Measurements from ENCODE around the gene NAP1L4.
"Not testable (repeated sequence)": the region's sequence is repeated elsewhere in the genome, so short reads cannot be mapped to it uniquely, and the experiment has no call there.

Gene NAP1L4

GRCh38 chr11:2908130-2908529 lies 84.0 kb downstream of the NAP1L4 start:
- no peak overlapping the region for H3K4me3 ChIP-seq (ENCODE audit: low read depth, low read length)
- no peak for TF ChIP-seq CTCF (IDR thresholded peaks at IDR 0.05; ENCODE audit: low read depth, low read length)

GRCh38 chr11:2905299-2905698 lies 86.8 kb downstream of the NAP1L4 start:
- not testable (repeated sequence) for H3K4me3 ChIP-seq (ENCODE audit: low read depth, low read length)

DNA sequence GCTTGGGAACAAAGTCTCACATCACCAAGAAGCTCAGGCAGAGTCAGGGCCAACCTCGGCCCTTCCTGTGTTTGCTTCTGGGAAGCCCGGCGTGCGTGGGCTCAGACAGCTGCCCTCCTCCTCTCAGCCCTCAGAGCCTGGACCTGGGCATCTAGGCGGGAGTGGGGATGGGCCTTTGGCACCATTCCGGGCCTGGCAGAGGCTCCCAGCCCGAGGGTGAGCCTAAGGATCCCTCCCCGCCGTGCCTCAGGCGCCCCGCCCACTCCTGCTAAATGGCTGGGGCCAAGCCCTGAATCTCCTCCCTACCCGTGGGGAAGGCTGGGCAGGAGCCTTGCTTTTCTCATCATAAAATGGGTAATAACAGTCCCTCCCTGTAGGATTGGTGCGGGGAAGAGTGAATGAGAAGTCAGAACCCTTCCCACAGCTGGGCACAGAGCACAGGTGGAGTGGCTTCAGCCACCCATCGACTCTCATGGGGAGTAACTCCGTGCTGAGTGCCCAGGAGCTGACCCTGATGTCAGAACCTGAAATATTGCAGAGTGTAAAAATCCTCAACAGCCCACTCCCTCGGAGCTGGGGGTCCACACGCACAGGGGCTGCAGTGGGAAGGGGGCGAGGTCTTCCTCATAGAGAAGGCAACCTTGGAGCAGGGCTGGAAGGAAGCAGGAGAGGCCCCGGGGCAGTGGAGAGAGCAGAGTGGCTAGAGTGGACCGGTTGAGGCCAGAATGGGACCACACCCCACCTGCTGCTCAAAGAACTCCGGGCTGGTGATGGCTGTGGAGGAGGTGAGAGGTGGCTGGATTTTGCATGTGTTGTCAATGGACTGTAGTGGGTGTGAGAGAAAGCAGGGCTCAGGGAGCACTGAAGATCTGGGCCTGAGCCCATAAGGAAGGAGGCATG lies 87.7 kb downstream of the NAP1L4 start:
- no peak for TF ChIP-seq CTCF (IDR thresholded peaks at IDR 0.05; ENCODE audit: low read depth, low read length)
- no peak overlapping the region for H3K4me3 ChIP-seq (ENCODE audit: low read depth, low read length)

GRCh38 chr11:2903672-2904011 lies 88.5 kb downstream of the NAP1L4 start:
- H3K4me3 ChIP-seq (ENCODE audit: low read depth, low read length), result no peak overlapping the region

DNA sequence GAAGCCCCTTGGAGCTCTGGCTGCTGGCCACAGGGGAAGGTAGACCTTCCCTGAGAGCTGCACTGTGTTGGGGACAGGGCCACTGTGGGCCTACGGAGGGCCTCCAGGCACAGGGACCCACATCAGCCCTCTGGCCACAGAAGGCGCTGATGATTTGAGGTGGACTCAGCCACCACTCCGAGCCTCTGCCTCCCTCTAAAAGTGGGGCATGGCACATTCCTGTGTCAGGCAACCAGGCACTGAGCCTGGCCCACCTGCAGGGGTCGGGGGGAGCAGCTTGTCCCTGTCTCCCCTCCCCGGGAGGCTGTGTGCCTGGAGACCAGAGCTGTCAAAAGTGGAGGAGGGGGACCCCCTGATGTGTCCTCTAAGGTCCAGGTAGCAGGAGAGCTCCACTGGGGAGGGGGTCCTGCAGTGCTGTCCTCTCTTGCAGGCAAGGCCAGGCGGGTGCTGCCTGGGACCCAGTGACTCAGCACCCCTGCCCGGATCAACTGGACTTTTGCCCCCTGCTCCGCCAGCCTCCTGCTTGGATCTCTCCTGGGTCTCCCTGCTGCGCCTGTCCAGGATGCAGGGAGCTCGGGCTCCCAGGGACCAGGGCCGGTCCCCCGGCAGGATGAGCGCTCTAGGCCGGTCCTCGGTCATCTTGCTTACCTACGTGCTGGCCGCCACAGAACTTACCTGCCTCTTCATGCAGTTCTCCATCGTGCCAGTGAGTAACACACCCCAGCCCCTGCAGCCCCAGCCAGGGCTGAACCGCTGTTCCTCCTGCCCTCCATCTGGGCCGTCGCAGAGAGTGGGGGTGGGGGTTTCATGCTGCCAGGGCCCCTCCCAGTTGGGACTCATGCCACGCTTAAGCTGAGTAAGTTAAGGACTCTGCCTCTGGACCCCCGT lies 89.1 kb downstream of the NAP1L4 start:
- TF ChIP-seq CTCF (IDR thresholded peaks at IDR 0.05; ENCODE audit: low read depth, low read length), result no peak
- H3K4me3 ChIP-seq (ENCODE audit: low read depth, low read length), result peak overlapping the region; percentile 72

More at GRCh38 chr11:2903672-2904011, 88.5 kb downstream of the NAP1L4 start:
- TF ChIP-seq CTCF (IDR thresholded peaks at IDR 0.05; ENCODE audit: low read depth, low read length), result no peak

- no peak for TF ChIP-seq CTCF (IDR thresholded peaks at IDR 0.05; ENCODE audit: low read depth, low read length)
- H3K4me3 ChIP-seq (ENCODE audit: low read depth, low read length), result peak overlapping the region; percentile 72
Observed at GRCh38 chr11:2901854-2902783, 90.0 kb downstream of the NAP1L4 start.

GRCh38 chr11:2901196-2901796 lies 90.8 kb downstream of the NAP1L4 start:
- peak overlapping the region; percentile 72 for H3K4me3 ChIP-seq (ENCODE audit: low read depth, low read length)
- TF ChIP-seq CTCF (IDR thresholded peaks at IDR 0.05; ENCODE audit: low read depth, low read length), result no peak

Measured in WI38 (cell line).